HG02678 (cell line): ENCODE results near the gene ANKRD44.
"Not testable (repeated sequence)": the region's sequence is repeated elsewhere in the genome, so short reads cannot be mapped to it uniquely, and the experiment has no call there.

Experiments
- ATAC-seq: cut with Tn5 transposase; IDR thresholded peaks from one replicate; pipeline ENCODE4 v1.9.1; 2021; ENCODE audit warnings: mild to moderate bottlenecking, moderate library complexity; ENCODE audit not compliant: unreplicated experiment

The ANKRD44 gene

GRCh38 chr2:197310271-197310985 lies at the start of gene ANKRD44:
Gene ANKRD44 (minus strand): TSS chr2:197310780. CDS start chr2:197310604, 176 bp downstream.
- ATAC-seq, result peak; percentile 69

- no peak for ATAC-seq
These were observed 49.3 kb upstream of the ANKRD44 start for GRCh38 chr2:197359859-197360258.

GRCh38 chr2:197358931-197359330 lies 48.4 kb upstream of the ANKRD44 start:
- ATAC-seq, result no peak

GRCh38 chr2:197357986-197358385 lies 47.4 kb upstream of the ANKRD44 start:
- no peak for ATAC-seq

- no peak for ATAC-seq
These were observed 45.6 kb upstream of the ANKRD44 start for GRCh38 chr2:197356136-197356535.

- ATAC-seq, result no peak
These were observed 43.6 kb upstream of the ANKRD44 start for GRCh38 chr2:197354169-197354558.

- no peak for ATAC-seq
These were observed 43.0 kb upstream of the ANKRD44 start for GRCh38 chr2:197353393-197354168.

GRCh38 chr2:197349699-197350098 lies 39.1 kb upstream of the ANKRD44 start:
- ATAC-seq, result no peak

GRCh38 chr2:197348721-197349360 lies 38.3 kb upstream of the ANKRD44 start:
- ATAC-seq, result no peak

- no peak for ATAC-seq
These were observed 35.3 kb upstream of the ANKRD44 start for GRCh38 chr2:197345846-197346370.

GRCh38 chr2:197343968-197344367 lies 33.4 kb upstream of the ANKRD44 start:
- not testable (repeated sequence) for ATAC-seq

GRCh38 chr2:197340591-197340990 lies 30.0 kb upstream of the ANKRD44 start:
- ATAC-seq, result no peak

- ATAC-seq, result no peak
These were observed 29.1 kb upstream of the ANKRD44 start for GRCh38 chr2:197339496-197340220.

- ATAC-seq, result no peak
These were observed 28.4 kb upstream of the ANKRD44 start for GRCh38 chr2:197339016-197339415.

- ATAC-seq, result no peak
These were observed 22.1 kb upstream of the ANKRD44 start for GRCh38 chr2:197332641-197333040.

- no peak for ATAC-seq
These were observed 17.9 kb upstream of the ANKRD44 start for GRCh38 chr2:197328461-197328860.

GRCh38 chr2:197327472-197328098 lies 17.0 kb upstream of the ANKRD44 start:
- no peak for ATAC-seq

GRCh38 chr2:197327073-197327471 lies 16.5 kb upstream of the ANKRD44 start:
- ATAC-seq, result no peak

- ATAC-seq, result peak; percentile 90
These were observed 14.2 kb upstream of the ANKRD44 start for GRCh38 chr2:197324801-197325200.
